Suprapubic skin (tissue), 3 donors: ENCODE data around the gene CCSER1.

Source experiments
- CTCF ChIP-seq, 2 donors: fragments of 200-600 bp in 1 of 2; fragments of 450-650 bp in 1 of 2; sonication (generic) in 1 of 2; IDR thresholded peaks; one replicate each; pipeline ENCODE4 v1.5.1; 2016 to 2019; ENCODE audit warnings: antibody characterized with exemption in 2 of 2, mild to moderate bottlenecking in 1 of 2, moderate library complexity in 1 of 2
- POLR2A ChIP-seq, 2 donors: fragments of 450-650 bp; IDR thresholded peaks; one replicate each; pipeline ENCODE4 v1.6.1; 2017; ENCODE audit warnings: antibody characterized with exemption in 2 of 2, mild to moderate bottlenecking in 2 of 2, moderate library complexity in 2 of 2

- TF ChIP-seq CTCF (IDR thresholded peaks at IDR 0.05) (no peak), POLR2A (IDR thresholded peaks at IDR 0.05) (no peak)
Observed at GRCh38 chr4:90753068-90753467, 625.9 kb downstream of the CCSER1 start.
